Smooth muscle cell (in vitro differentiated cells): ENCODE data around the gene METTL22. TPM values are rescaled to one million over a fixed set of nuclear protein-coding genes. Genes with fewer than 3 reads are reported as not detected.

ENCODE experiments used
- DNase-seq: peaks from one replicate; lab custom pipeline; 2025; ENCODE audit not compliant: unreplicated experiment; lab: John Stamatoyannopoulos, UW
- H2AFZ ChIP-seq: fragments of 200-600 bp; sonication (generic); 2 replicates; pipeline ENCODE4 v1.6.0; 2016; ENCODE audit warnings: antibody characterized with exemption, low read depth, mild to moderate bottlenecking
- H3F3A ChIP-seq: fragments of 200-600 bp; sonication (generic); 2 replicates; pipeline ENCODE4 v1.6.0; 2017; ENCODE audit warnings: antibody characterized with exemption, low read depth
- H3K27ac ChIP-seq: fragments of 200-600 bp; sonication (generic); 2 replicates; pipeline ENCODE4 v1.5.1; 2016; ENCODE audit warnings: low read depth, mild to moderate bottlenecking
- H3K27me3 ChIP-seq: fragments of 200-600 bp; sonication (generic); 2 replicates; pipeline ENCODE4 v1.6.1; 2016; ENCODE audit warnings: low read depth, mild to moderate bottlenecking
- H3K36me3 ChIP-seq: fragments of 200-600 bp; sonication (generic); 2 replicates; pipeline ENCODE4 v1.5.1; 2016; ENCODE audit warnings: low read depth
- H3K4me1 ChIP-seq: fragments of 200-600 bp; sonication (generic); 2 replicates; pipeline ENCODE4 v1.5.1; 2016; ENCODE audit warnings: low read depth
- H3K4me2 ChIP-seq: fragments of 200-600 bp; sonication (generic); 2 replicates; pipeline ENCODE4 v1.6.0; 2016; ENCODE audit warnings: mild to moderate bottlenecking
- H3K4me3 ChIP-seq: fragments of 200-600 bp; sonication (generic); 2 replicates; pipeline ENCODE4 v1.5.1; 2016; ENCODE audit warnings: mild to moderate bottlenecking
- H3K79me2 ChIP-seq: fragments of 200-600 bp; sonication (generic); 2 replicates; pipeline ENCODE4 v1.6.0; 2016; ENCODE audit warnings: low read depth, mild to moderate bottlenecking
- H3K9ac ChIP-seq: fragments of 200-600 bp; sonication (generic); 2 replicates; pipeline ENCODE4 v1.6.0; 2016; ENCODE audit warnings: low read depth
- H3K9me3 ChIP-seq: fragments of 200-600 bp; sonication (generic); replicated peaks from 2 replicates; pipeline ENCODE4 v1.5.1; 2016; ENCODE audit warnings: low read depth
- H4K20me1 ChIP-seq: fragments of 200-600 bp; sonication (generic); 2 replicates; pipeline ENCODE4 v1.6.0; 2016; ENCODE audit warnings: low read depth
- CTCF ChIP-seq: fragments of 200-600 bp; sonication (generic); IDR thresholded peaks from 2 replicates; pipeline ENCODE4 v1.5.1; 2017; ENCODE audit warnings: borderline replicate concordance, mild to moderate bottlenecking, antibody characterized with exemption; ENCODE audit not compliant: insufficient read depth, poor library complexity, severe bottlenecking
- WGBS: methylation state at CpG from one replicate; pipeline ENCODE4 v1.1.7; 2016; ENCODE audit warnings: low lambda C conversion rate; 5-methylcytosine and 5-hydroxymethylcytosine counted together
- polyA plus RNA-seq: library from polyadenylated mRNA; unstranded; fragments of >200 nt; fragmentation: Nextera tagmentation; extraction: Ambion mirVana; gene quantifications from 2 replicates; pipeline ENCODE4 v1.2.1, GENCODE V29; 2016
- total RNA-seq: library from RNA; depleted of rRNA; stranded (reverse); fragments of >200 nt; gene quantifications from 2 replicates; pipeline ENCODE4 v1.2.3, GENCODE V29; 2014

Gene METTL22
- total and polyA plus RNA-seq, 2 experiments from 2014 or later = 19.2 to 37.4 TPM

DNA sequence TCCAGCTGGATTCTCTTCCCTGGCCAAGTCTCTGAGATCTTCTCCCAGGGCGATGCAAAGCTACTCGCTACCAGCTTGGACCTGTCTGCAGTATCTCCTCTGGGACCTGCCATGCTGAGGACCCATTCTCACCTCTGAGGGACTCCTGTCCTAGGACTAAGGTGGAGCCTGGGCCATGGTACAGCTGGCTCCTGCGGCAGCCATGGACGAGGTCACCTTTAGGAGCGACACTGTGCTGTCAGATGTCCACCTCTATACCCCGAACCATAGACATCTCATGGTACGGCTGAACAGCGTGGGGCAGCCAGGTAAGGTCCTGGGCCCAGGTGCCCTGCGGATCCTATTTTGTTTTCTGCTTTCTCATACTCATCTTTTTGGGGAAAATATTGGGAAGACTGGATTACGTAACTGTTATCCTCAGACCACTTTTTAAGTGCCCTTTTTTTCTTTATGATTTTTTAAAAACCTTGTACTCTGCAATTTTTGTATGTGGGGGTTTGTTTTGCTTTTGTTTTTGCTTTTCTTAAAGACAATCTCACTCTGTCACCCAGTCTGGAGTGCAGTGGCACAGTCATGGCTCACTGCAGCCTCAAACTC, 4.1 kb downstream of the METTL22 start:
- no peak for DNase-seq
- Histone ChIP-seq H3K27me3 (no peaks in the 10 kb centered on the region), H3K27ac (no peak overlapping the region), H3F3A (no peaks in the 10 kb centered on the region), H3K9ac (no peak overlapping the region), H3K79me2 (peaks cover 42% of the 10 kb centered on the region), H2AFZ (no peak overlapping the region), H4K20me1 (peaks cover 67% of the 10 kb centered on the region), H3K36me3 (peaks cover 9% of the 10 kb centered on the region), H3K9me3 (no peaks in the 10 kb centered on the region), H3K4me1 (peaks cover 6% of the 10 kb centered on the region), H3K4me2 (no peak overlapping the region), H3K4me3 (no peak overlapping the region)
- TF ChIP-seq CTCF = no peak
- over 99% methylated on average over 10 of the region's 10 CpGs for WGBS

DNA sequence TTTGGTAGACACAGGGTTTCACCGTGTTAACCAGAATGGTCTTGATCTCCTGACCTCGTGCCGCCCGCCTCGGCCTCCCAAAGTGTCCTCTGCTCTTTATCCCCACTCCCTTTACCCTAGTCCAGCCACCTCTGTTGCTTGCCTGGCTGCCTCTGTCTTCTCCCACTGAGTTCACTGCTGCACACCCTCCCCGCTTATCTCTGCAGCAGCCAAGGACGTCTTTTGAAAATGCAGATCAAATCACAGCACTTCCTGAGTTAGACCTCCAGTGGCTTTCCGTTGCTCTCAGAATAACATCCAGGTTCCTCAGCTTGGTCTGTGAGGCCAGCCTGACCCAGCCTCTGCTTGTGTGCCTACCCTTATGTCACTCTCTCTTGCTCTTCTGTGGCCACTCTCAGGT, 5.4 kb downstream of the METTL22 start:
- H3K4me3 ChIP-seq = no peak overlapping the region
- no peak overlapping the region for H3K27ac ChIP-seq
- 95% methylated on average over 8 of the region's 8 CpGs for WGBS
- H3F3A ChIP-seq = no peaks in the 10 kb centered on the region
- H3K36me3 ChIP-seq = peaks cover 9% of the 10 kb centered on the region
- TF ChIP-seq CTCF = no peak
- H3K27me3 ChIP-seq = no peaks in the 10 kb centered on the region
- H2AFZ ChIP-seq = no peak overlapping the region
- H4K20me1 ChIP-seq = peaks cover 81% of the 10 kb centered on the region
- peaks cover 6% of the 10 kb centered on the region for H3K4me1 ChIP-seq
- H3K9me3 ChIP-seq = no peaks in the 10 kb centered on the region
- H3K4me2 ChIP-seq = no peak overlapping the region
- peaks cover 43% of the 10 kb centered on the region for H3K79me2 ChIP-seq
- DNase-seq = no peak
- H3K9ac ChIP-seq = no peak overlapping the region

- Histone ChIP-seq H2AFZ (no peak overlapping the region), H3K4me3 (no peak overlapping the region), H3K4me2 (no peak overlapping the region), H3K9me3 (no peaks in the 10 kb centered on the region), H3K36me3 (peaks cover 9% of the 10 kb centered on the region), H3K27me3 (no peaks in the 10 kb centered on the region), H3K79me2 (peaks cover 38% of the 10 kb centered on the region), H4K20me1 (peaks cover 84% of the 10 kb centered on the region), H3K4me1 (peaks cover 5% of the 10 kb centered on the region), H3K9ac (no peak overlapping the region), H3K27ac (no peak overlapping the region), H3F3A (no peaks in the 10 kb centered on the region)
- DNase-seq = no peak
- no peak for TF ChIP-seq CTCF
- 95% methylated on average over 4 of the region's 4 CpGs for WGBS
These were observed 6.0 kb downstream of the METTL22 start for GRCh38 chr16:8627456-8627855.

DNA sequence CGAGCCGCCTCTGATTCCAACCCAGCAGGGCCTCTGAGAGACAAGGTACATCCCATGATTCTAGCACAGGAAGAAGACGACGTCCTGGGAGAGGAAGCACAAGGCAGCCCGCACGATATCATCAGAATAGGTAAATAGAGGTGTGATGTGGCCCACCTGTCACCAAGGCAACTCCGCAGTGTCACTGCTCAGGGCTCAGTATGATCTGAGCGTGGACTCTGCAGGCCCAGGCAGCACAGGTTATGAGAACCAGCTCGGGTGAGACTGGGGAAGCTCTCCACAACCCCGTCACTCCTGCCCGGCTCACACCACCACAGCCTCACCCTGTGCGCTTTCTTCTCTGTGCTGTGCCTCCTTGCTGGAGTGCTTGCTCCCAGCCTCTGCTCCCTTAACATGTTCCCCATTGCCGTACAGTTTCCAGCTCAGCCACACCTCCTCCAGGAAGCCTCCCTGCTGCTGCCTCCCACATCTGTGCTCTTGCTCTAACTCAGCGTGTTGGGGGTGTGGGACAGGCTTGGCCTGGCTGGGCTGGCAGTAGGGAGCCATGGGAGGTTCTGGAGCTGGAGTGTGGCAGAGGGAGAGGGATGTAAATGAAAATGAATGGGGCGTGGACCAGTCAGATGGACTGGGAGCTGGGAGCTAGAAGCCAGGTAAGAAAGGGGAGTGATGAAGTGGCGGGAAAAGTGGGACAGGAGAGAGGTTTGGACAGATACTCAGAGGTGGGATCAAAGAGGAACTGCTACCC, 7.7 kb downstream of the METTL22 start:
- H3K79me2 ChIP-seq = peaks cover 22% of the 10 kb centered on the region
- H3F3A ChIP-seq = no peaks in the 10 kb centered on the region
- H3K36me3 ChIP-seq = peaks cover 9% of the 10 kb centered on the region
- no peaks in the 10 kb centered on the region for H3K9me3 ChIP-seq
- no peak for DNase-seq
- TF ChIP-seq CTCF = no peak
- H3K27me3 ChIP-seq = no peaks in the 10 kb centered on the region
- no peaks in the 10 kb centered on the region for H3K4me1 ChIP-seq
- peaks cover 73% of the 10 kb centered on the region for H4K20me1 ChIP-seq
- no peak overlapping the region for H3K9ac ChIP-seq
- H3K4me2 ChIP-seq = no peak overlapping the region
- H2AFZ ChIP-seq = no peak overlapping the region
- 98% methylated on average over 16 of the region's 16 CpGs for WGBS
- H3K27ac ChIP-seq = no peak overlapping the region
- no peak overlapping the region for H3K4me3 ChIP-seq
